Natural killer cell (primary cell): ENCODE results near the gene SLC31A2. TPM values are rescaled to one million over a fixed set of nuclear protein-coding genes. Genes with fewer than 3 reads are reported as not detected.

ENCODE experiments used
- ATAC-seq, 3 donors: fragments of 150-1000 bp in 2 of 3; fragments of 200-7000 bp in 1 of 3; cut with Tn5 transposase; 1 replicate in 1 of 3; 2 replicates in 2 of 3; pipeline ENCODE4 v1.10.0; 2021; ENCODE audit warnings: mild to moderate bottlenecking in 2 of 3, moderate library complexity in 2 of 3
- DNase-seq, 2 donors: peaks; one replicate each; pipeline versions ENCODE4 v3.0.0 to v3.0.0-alpha.2; 2013 to 2021; ENCODE audit warnings: mixed read lengths in 1 of 2
- H3K27ac ChIP-seq: one replicate; pipeline ENCODE4 v1.5.1; 2013; ENCODE audit warnings: mild to moderate bottlenecking, low read length
- H3K27me3 ChIP-seq: one replicate; pipeline ENCODE4 v1.6.1; 2013; ENCODE audit warnings: low read length; ENCODE audit not compliant: control insufficient read depth, insufficient read depth
- H3K36me3 ChIP-seq: one replicate; pipeline ENCODE4 v1.6.1; 2013; ENCODE audit warnings: low read length; ENCODE audit not compliant: control insufficient read depth, insufficient read depth
- H3K4me1 ChIP-seq: one replicate; pipeline ENCODE4 v1.6.1; 2013; ENCODE audit warnings: low read length; ENCODE audit not compliant: control insufficient read depth, insufficient read depth
- H3K4me3 ChIP-seq: one replicate; pipeline ENCODE4 v1.5.1; 2013; ENCODE audit warnings: low read length
- H3K9me3 ChIP-seq: one replicate; pipeline ENCODE4 v1.6.1; 2013; ENCODE audit warnings: low read length; ENCODE audit not compliant: control insufficient read depth, insufficient read depth
- H3K27ac Mint-ChIP-seq, 2 donors: one replicate each; pipeline ENCODE4 v1.8.0; 2022; ENCODE audit warnings: mild to moderate bottlenecking in 2 of 2, mixed read lengths in 2 of 2, moderate library complexity in 1 of 2
- H3K27me3 Mint-ChIP-seq, 2 donors: one replicate each; pipeline ENCODE4 v1.8.0; 2022; ENCODE audit warnings: low read depth in 2 of 2, mixed read lengths in 2 of 2
- H3K36me3 Mint-ChIP-seq: one replicate; pipeline ENCODE4 v1.8.0; 2022; ENCODE audit warnings: mixed read lengths
- H3K4me1 Mint-ChIP-seq, 2 donors: one replicate each; pipeline ENCODE4 v1.8.0; 2022; ENCODE audit warnings: mixed read lengths in 2 of 2
- H3K4me3 Mint-ChIP-seq: one replicate; pipeline ENCODE4 v1.8.0; 2022; ENCODE audit warnings: mild to moderate bottlenecking, moderate library complexity, mixed read lengths
- H3K9me3 Mint-ChIP-seq, 2 donors: one replicate each; pipeline ENCODE4 v1.8.0; 2022; ENCODE audit warnings: mixed read lengths in 2 of 2
- WGBS: methylation state at CpG from one replicate; pipeline ENCODE4 v1.1.7; 2013; ENCODE audit warnings: missing lambda C conversion rate; ENCODE audit not compliant: insufficient coverage; 5-methylcytosine and 5-hydroxymethylcytosine counted together
- intact Hi-C: fragments of 100-400 bp; cut with micrococcal nuclease; formaldehyde crosslinking; loops from one replicate; pipeline ENCODE4 v1.14.2; 2022
- total RNA-seq, 4 donors: library from RNA; stranded (reverse); fragments of 120-200 nt in 1 of 4; gene quantifications; one replicate each; pipeline versions ENCODE4 v1.2.3 to v1.2.4, GENCODE V29; 2013 to 2022
- TF ChIP-seq, protein P1 (sequence below): fragments of 200-600 bp; IDR thresholded peaks from one replicate; pipeline ENCODE4 v1.8.0; 2022; ENCODE audit warnings: antibody characterized with exemption

SLC31A2 gene
- total RNA-seq, 3 donors from 2014 or later (not counting 1 experiment from before 2014, with no cell fraction given), result 4.9 to 7.9 (median 6.0) TPM

DNA sequence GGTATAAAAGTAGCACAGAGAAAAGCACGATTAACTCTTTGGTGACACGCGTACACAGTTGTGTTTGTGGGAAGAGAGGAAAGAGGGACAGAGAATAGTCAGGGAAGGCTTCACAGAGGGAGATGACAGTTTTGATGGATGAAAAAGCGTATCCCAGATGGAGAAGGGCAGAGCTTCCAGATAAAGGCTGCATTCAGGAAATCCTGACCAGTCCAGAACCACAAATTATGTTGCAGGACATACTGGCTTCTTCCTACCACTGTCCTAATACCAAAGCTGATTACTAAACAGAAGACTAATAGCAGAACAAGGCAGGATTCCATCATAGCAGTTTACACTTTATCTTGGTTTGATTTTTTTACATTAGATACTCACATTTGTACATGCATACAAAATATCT is 34.5 kb downstream of the SLC31A2 start:
- H3K4me3 ChIP-seq, result no peak overlapping the region
- no peaks in the 10 kb centered on the region for H3K4me1 ChIP-seq
- H3K27me3 Mint-ChIP-seq, result no peaks in the 10 kb centered on the region
- ATAC-seq (no peak), DNase-seq (no peak)
- no peak overlapping the region for H3K27ac ChIP-seq
- peak overlapping the region in 1 of 2 donors; percentile 46 for H3K27ac Mint-ChIP-seq
- no peak overlapping the region for H3K4me3 Mint-ChIP-seq
- TF ChIP-seq, protein P1, sequence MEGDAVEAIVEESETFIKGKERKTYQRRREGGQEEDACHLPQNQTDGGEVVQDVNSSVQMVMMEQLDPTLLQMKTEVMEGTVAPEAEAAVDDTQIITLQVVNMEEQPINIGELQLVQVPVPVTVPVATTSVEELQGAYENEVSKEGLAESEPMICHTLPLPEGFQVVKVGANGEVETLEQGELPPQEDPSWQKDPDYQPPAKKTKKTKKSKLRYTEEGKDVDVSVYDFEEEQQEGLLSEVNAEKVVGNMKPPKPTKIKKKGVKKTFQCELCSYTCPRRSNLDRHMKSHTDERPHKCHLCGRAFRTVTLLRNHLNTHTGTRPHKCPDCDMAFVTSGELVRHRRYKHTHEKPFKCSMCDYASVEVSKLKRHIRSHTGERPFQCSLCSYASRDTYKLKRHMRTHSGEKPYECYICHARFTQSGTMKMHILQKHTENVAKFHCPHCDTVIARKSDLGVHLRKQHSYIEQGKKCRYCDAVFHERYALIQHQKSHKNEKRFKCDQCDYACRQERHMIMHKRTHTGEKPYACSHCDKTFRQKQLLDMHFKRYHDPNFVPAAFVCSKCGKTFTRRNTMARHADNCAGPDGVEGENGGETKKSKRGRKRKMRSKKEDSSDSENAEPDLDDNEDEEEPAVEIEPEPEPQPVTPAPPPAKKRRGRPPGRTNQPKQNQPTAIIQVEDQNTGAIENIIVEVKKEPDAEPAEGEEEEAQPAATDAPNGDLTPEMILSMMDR, result no peak
- peaks cover 91% of the 10 kb centered on the region for H3K36me3 ChIP-seq
- H3K9me3 Mint-ChIP-seq, result no peaks in the 10 kb centered on the region
- WGBS, result 99% methylated on average over 4 of the region's 4 CpGs
- H3K27me3 ChIP-seq, result no peaks in the 10 kb centered on the region
- intact Hi-C loops, result no loop called here
- H3K36me3 Mint-ChIP-seq, result peaks cover 38% of the 10 kb centered on the region
- H3K4me1 Mint-ChIP-seq, result no peaks in the 10 kb centered on the region
- no peaks in the 10 kb centered on the region for H3K9me3 ChIP-seq

DNA sequence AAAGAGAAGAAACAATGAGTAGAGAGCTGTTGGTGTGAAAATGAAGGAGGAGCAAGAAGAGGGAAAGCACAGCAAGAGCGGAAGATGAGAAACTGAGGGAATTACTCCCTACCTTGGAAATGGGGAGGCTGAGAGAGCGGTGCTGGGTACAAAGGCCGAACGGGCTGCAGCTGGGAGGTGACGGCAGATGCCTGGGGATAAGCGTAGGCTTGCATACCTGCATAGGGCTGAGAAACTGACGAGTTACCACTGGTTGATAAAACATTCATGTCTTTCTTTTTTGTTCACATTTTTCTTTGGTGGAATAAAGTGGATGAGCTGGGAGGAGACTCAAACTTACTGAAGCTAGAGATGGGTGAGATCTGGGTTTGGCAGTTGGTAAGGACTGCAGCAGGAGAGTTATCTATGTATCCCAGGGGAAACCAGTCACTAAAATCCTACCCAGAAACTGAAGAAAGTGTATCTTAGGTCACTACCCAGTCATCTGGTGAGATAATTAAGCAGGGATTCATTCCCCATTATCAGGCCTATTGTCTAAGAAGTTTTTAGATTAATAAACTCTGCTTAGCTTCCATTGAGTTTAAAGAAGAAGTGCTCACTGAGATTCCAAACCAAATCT is 35.4 kb downstream of the SLC31A2 start:
- Mint-ChIP-seq H3K27ac (no peak overlapping the region), H3K36me3 (peaks cover 36% of the 10 kb centered on the region)

DNA sequence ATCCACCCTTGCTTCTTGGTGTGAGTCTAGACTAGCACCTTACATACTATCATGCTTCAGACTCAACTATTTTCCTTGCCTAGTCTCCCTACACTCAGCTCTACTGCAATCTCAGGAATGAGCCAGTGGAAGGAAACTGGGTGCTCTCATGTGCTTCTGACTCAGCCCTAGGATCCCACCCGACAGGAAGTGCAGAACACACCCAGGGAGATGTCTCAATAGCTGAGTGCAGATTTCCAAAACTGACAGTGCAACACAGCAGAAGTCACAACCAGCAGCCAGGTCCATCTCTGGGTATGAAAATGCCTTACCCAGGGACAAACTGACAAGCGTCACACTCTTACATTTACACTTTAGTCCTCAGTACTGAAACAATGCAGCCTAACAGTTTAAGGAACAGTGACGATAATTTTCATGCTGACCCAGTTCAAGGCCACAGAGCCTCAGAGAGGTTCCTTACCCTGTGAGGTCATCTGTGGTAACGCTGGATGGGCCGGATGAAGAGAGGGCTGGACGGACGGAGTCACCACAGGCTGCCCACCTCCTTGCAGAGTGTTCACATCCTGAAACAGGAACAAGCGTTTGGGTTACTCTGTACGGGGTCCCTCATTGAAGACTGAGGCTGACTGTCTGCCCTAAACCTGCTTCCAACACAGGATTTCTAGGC is 37.3 kb downstream of the SLC31A2 start:
- 93% methylated on average over 9 of the region's 9 CpGs for WGBS
- Mint-ChIP-seq H3K4me3 (no peak overlapping the region), H3K36me3 (peaks cover 21% of the 10 kb centered on the region), H3K4me1 (no peaks in the 10 kb centered on the region), H3K27ac (no peak overlapping the region), H3K9me3 (no peaks in the 10 kb centered on the region), H3K27me3 (no peaks in the 10 kb centered on the region)
- no peaks in the 10 kb centered on the region for H3K9me3 ChIP-seq
- no peak overlapping the region for H3K4me3 ChIP-seq
- intact Hi-C loops, result no loop called here
- TF ChIP-seq, protein P1, result no peak
- H3K36me3 ChIP-seq, result peaks cover 86% of the 10 kb centered on the region
- DNase-seq (peak in 1 of 2 donors; percentile 13), ATAC-seq (peak; percentile 38 to 76 (median 53))
- H3K27me3 ChIP-seq, result no peaks in the 10 kb centered on the region
- H3K27ac ChIP-seq, result no peak overlapping the region
- H3K4me1 ChIP-seq, result no peaks in the 10 kb centered on the region

More for the DNA sequence above, 35.4 kb downstream of the SLC31A2 start:
- WGBS, result 97% methylated on average over 7 of the region's 7 CpGs
- no peaks in the 10 kb centered on the region for H3K9me3 Mint-ChIP-seq
- no peak overlapping the region for H3K4me3 ChIP-seq
- DNase-seq, result no peak
- H3K27ac ChIP-seq, result no peak overlapping the region
- no peaks in the 10 kb centered on the region for H3K4me1 ChIP-seq
- H3K27me3 Mint-ChIP-seq, result no peaks in the 10 kb centered on the region
- TF ChIP-seq, protein P1, result no peak
- intact Hi-C loops, result no loop called here
- no peaks in the 10 kb centered on the region for H3K9me3 ChIP-seq
- no peaks in the 10 kb centered on the region for H3K27me3 ChIP-seq
- peaks cover 87% of the 10 kb centered on the region for H3K36me3 ChIP-seq
- no peaks in the 10 kb centered on the region for H3K4me1 Mint-ChIP-seq
- H3K4me3 Mint-ChIP-seq, result no peak overlapping the region
- ATAC-seq, result no peak
